Lower lobe of right lung (tissue), 2 donors: ENCODE results near the gene XPR1. TPM values are rescaled to one million over a fixed set of nuclear protein-coding genes. Genes with fewer than 3 reads are reported as not detected.

Experiments
- ATAC-seq, 2 donors: fragments of 200-7000 bp; cut with Tn5 transposase; one replicate each; pipeline ENCODE4 v1.9.1; 2020 to 2022; ENCODE audit warnings: mild to moderate bottlenecking in 2 of 2, moderate library complexity in 2 of 2
- DNase-seq: peaks from one replicate; pipeline ENCODE4 v3.0.0-alpha.2; 2020
- H3K27ac ChIP-seq: fragments of 200-600 bp; one replicate; pipeline ENCODE4 v1.8.0; 2022
- H3K27me3 ChIP-seq: fragments of 200-600 bp; one replicate; pipeline ENCODE4 v1.8.0; 2022; ENCODE audit warnings: low read depth
- H3K36me3 ChIP-seq: fragments of 200-600 bp; one replicate; pipeline ENCODE4 v1.8.0; 2022; ENCODE audit warnings: mild to moderate bottlenecking
- H3K4me1 ChIP-seq: fragments of 200-600 bp; one replicate; pipeline ENCODE4 v1.8.0; 2022
- H3K4me3 ChIP-seq: fragments of 200-600 bp; one replicate; pipeline ENCODE4 v1.8.0; 2022; ENCODE audit warnings: mild to moderate bottlenecking
- H3K9me3 ChIP-seq: fragments of 200-600 bp; one replicate; pipeline ENCODE4 v1.8.0; 2022
- intact Hi-C: fragments of 100-400 bp; cut with DNase I; formaldehyde crosslinking; loops from one replicate; pipeline ENCODE4 v1.11.0; 2022
- total RNA-seq: library from RNA; stranded (reverse); fragmentation: NEBNext Ultra II Directional; extraction: Animal tissue kit (Norgen Biotek cat#: 25700); gene quantifications from one replicate; pipeline ENCODE4 v1.2.1, GENCODE V29; 2021
- TF ChIP-seq, protein P1 (sequence below): fragments of 200-600 bp; IDR thresholded peaks from one replicate; pipeline ENCODE4 v1.8.0; 2022; ENCODE audit warnings: antibody characterized with exemption, mild to moderate bottlenecking
- donor health status: DM: no; HTN: yes; CAD: no; lungs with severe emphysema.

XPR1 gene
- total RNA-seq, 1 donor from 2014 or later: 21.1 TPM

DNA sequence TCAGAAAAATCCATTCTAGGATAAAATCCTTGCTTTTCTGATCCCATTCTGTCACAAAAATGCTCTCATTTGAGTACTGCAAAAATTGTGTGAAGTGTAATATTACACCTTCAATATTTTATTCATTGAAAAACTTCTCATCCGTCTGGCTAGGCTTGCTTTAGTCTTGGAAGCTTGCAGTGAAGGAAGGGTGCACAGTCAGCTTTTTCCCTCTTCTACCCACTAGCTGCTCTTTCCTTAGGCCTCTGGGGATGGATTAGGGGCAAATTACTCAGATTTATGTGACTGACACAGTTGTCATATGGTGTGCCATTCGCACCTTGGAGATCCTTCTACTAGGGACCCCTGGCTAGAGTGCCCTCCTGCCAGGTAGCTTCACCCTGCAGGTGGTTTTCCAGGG is 40.9 kb upstream of the XPR1 start:
- TF ChIP-seq, protein P1, sequence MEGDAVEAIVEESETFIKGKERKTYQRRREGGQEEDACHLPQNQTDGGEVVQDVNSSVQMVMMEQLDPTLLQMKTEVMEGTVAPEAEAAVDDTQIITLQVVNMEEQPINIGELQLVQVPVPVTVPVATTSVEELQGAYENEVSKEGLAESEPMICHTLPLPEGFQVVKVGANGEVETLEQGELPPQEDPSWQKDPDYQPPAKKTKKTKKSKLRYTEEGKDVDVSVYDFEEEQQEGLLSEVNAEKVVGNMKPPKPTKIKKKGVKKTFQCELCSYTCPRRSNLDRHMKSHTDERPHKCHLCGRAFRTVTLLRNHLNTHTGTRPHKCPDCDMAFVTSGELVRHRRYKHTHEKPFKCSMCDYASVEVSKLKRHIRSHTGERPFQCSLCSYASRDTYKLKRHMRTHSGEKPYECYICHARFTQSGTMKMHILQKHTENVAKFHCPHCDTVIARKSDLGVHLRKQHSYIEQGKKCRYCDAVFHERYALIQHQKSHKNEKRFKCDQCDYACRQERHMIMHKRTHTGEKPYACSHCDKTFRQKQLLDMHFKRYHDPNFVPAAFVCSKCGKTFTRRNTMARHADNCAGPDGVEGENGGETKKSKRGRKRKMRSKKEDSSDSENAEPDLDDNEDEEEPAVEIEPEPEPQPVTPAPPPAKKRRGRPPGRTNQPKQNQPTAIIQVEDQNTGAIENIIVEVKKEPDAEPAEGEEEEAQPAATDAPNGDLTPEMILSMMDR: no peak

DNA sequence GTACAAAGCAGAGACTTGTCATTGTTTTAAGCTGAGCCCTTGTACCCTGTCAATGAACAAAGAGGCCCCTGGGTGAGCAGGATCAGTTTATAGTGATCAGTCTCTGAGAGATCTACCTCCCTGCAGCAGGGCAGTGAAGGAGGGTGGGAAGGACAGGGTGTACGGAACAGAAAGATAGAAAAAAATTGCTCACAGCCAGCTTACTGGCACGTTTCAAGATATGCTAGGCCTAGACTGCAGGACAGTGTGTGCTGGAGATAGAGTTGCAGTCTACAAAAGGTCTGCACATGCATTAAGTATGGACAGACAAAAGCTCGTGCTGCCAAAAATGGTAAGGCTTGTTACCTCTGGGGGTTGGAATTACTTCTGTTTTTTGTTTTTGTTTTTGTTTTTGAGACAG is 38.4 kb upstream of the XPR1 start:
- Histone ChIP-seq H3K4me3 (no peak overlapping the region), H3K27ac (no peak overlapping the region), H3K4me1 (no peaks in the 10 kb centered on the region), H3K36me3 (no peaks in the 10 kb centered on the region), H3K27me3 (no peaks in the 10 kb centered on the region), H3K9me3 (no peaks in the 10 kb centered on the region)
- TF ChIP-seq, protein P1: no peak
- ATAC-seq (no peak), DNase-seq (no peak)
- intact Hi-C loops: no loop called here

More for the DNA sequence above, 40.9 kb upstream of the XPR1 start:
- H3K27me3 ChIP-seq: no peaks in the 10 kb centered on the region
- no peak overlapping the region for H3K4me3 ChIP-seq
- intact Hi-C loops: no loop called here
- no peaks in the 10 kb centered on the region for H3K9me3 ChIP-seq
- no peak overlapping the region for H3K27ac ChIP-seq
- DNase-seq: no peak
- no peaks in the 10 kb centered on the region for H3K36me3 ChIP-seq
- no peaks in the 10 kb centered on the region for H3K4me1 ChIP-seq
- ATAC-seq: no peak

DNA sequence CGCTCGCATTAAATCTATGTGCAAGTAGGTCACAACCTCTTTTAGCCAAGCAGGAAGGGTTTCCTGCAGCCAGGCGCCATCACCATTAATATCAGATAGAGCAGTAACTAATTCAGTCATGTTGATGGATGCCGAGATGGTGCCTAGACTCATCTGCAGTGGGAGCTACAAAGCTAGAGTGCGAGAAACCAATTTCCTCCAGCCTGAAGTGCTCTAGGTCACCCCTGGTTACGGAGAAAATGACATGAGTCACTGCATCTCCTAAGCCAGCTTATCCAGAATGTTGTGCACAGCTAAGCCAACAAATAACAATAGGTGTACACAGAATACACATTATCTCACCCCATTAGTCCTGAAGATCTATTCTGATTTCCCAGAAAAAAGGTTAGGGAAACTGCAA is 37.1 kb upstream of the XPR1 start:
- H3K36me3 ChIP-seq: no peaks in the 10 kb centered on the region
- no peak overlapping the region for H3K4me3 ChIP-seq

DNA sequence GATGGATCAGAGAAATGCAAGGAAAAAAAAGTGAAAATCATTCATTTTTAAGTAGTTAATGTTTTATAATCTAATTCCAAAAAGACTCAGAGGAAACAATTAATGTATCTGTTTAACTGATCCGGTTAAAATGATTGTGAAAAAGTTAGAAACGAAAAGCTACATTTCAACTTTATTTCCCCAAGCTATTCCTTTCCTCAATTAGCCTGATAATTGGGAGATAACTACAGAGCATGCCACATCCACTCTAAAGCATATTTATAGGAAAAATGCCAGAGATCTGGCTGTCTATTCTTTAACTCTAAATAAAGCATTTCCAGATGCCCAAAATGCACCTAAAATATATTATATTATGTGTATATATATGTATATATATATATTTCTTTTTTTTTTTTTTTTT is 35.9 kb upstream of the XPR1 start:
- intact Hi-C loops: no loop called here
- TF ChIP-seq, protein P1: no peak
- DNase-seq (no peak), ATAC-seq (no peak)
- Histone ChIP-seq H3K27ac (no peak overlapping the region), H3K4me3 (no peak overlapping the region), H3K4me1 (no peaks in the 10 kb centered on the region), H3K9me3 (no peaks in the 10 kb centered on the region), H3K36me3 (no peaks in the 10 kb centered on the region), H3K27me3 (no peaks in the 10 kb centered on the region)

More for the DNA sequence above, 37.1 kb upstream of the XPR1 start:
- Histone ChIP-seq H3K27ac (no peak overlapping the region), H3K27me3 (no peaks in the 10 kb centered on the region), H3K4me1 (no peaks in the 10 kb centered on the region), H3K9me3 (no peaks in the 10 kb centered on the region)
- TF ChIP-seq, protein P1: no peak
- DNase-seq: no peak
- intact Hi-C loops: no loop called here
- no peak for ATAC-seq

DNA sequence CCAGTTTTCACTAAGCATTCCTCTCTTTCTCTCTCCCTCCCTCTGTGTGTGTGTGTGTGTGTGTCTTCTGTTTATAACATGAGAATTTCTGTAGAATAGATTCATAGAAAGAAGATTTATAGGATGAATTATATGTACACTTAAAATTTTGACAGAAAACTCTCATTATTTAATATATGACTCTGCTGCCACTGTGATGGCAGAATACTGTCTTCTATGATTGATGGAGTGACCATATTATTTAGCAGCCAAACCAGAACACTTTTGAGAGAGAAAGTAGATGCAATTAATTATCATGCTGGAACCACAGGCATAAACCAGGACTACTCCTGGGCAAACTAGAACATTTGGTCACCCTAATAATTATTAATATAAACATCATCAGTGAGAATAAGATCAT is 34.3 kb upstream of the XPR1 start:
- Histone ChIP-seq H3K36me3 (no peaks in the 10 kb centered on the region), H3K4me1 (no peaks in the 10 kb centered on the region), H3K4me3 (no peak overlapping the region), H3K27ac (no peak overlapping the region), H3K9me3 (no peaks in the 10 kb centered on the region), H3K27me3 (no peaks in the 10 kb centered on the region)
- DNase-seq (no peak), ATAC-seq (no peak)
- TF ChIP-seq, protein P1: no peak
- intact Hi-C loops: no loop called here
